Gastroesophageal sphincter (tissue), 3 donors: ENCODE measurements around the gene CDK9.

Experiments
- EP300 ChIP-seq: sonication (generic); formaldehyde crosslinking; IDR thresholded peaks from one replicate; pipeline ENCODE4 v1.6.1; 2017; ENCODE audit warnings: antibody characterized with exemption, mild to moderate bottlenecking
- POLR2A ChIP-seq, 2 donors: fragments of 450-650 bp; IDR thresholded peaks; one replicate each; pipeline ENCODE4 v1.6.1; 2017; ENCODE audit warnings: antibody characterized with exemption in 2 of 2, mild to moderate bottlenecking in 2 of 2, moderate library complexity in 1 of 2
- TF ChIP-seq, protein P1 (sequence below), 4 experiments: fragments of 200-600 bp in 2 of 4; fragments of 450-650 bp in 2 of 4; sonication (generic) in 1 of 4; IDR thresholded peaks; one replicate each; pipeline ENCODE4 v1.5.1; 2017 to 2019; ENCODE audit warnings: antibody characterized with exemption in 4 of 4, mild to moderate bottlenecking in 2 of 4, moderate library complexity in 2 of 4

DNA sequence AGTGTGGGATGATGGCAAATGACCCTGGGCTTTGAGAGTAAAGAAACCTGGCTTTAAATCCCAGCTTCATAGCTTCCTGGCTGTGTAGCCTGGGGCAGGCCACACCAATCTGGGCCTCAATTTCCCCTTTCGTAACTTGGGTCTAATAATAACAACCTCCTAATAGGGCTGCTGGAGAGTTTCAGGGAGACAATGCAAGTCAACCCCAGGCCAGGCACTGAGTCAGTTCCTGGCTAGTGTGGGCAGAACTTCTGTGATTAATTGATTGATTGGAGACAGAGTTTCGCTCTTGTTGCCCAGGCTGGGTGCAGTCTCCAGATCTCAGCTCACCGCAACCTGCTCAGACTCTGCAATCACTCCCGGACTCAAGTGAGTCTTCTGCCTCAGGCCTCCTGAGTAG, 4.0 kb upstream of the CDK9 start:
- TF ChIP-seq POLR2A (IDR thresholded peaks at IDR 0.05) (no peak), EP300 (no peak)
- TF ChIP-seq, protein P1, sequence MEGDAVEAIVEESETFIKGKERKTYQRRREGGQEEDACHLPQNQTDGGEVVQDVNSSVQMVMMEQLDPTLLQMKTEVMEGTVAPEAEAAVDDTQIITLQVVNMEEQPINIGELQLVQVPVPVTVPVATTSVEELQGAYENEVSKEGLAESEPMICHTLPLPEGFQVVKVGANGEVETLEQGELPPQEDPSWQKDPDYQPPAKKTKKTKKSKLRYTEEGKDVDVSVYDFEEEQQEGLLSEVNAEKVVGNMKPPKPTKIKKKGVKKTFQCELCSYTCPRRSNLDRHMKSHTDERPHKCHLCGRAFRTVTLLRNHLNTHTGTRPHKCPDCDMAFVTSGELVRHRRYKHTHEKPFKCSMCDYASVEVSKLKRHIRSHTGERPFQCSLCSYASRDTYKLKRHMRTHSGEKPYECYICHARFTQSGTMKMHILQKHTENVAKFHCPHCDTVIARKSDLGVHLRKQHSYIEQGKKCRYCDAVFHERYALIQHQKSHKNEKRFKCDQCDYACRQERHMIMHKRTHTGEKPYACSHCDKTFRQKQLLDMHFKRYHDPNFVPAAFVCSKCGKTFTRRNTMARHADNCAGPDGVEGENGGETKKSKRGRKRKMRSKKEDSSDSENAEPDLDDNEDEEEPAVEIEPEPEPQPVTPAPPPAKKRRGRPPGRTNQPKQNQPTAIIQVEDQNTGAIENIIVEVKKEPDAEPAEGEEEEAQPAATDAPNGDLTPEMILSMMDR (IDR thresholded peaks at IDR 0.05), result no peak
